Stimulated activated naive CD8-positive, alpha-beta T cell treated with anti-CD3 and anti-CD28 coated beads, Interleukin-15, Interleukin-2, amounts not matched to agents 100 ng/mL and 50 ng/mL, for 24 hours (primary cell): ENCODE results near the gene MAGI2.

ENCODE experiments used
- H3K27ac Mint-ChIP-seq: one replicate; pipeline ENCODE4 v1.8.0; 2021; ENCODE audit warnings: mild to moderate bottlenecking, mixed read lengths
- H3K27me3 Mint-ChIP-seq: one replicate; pipeline ENCODE4 v1.8.0; 2021; ENCODE audit warnings: mixed read lengths
- H3K36me3 Mint-ChIP-seq: one replicate; pipeline ENCODE4 v1.8.0; 2021; ENCODE audit warnings: low read depth, mixed read lengths
- H3K4me1 Mint-ChIP-seq: one replicate; pipeline ENCODE4 v1.8.0; 2021; ENCODE audit warnings: low read depth, mixed read lengths
- H3K4me3 Mint-ChIP-seq: one replicate; pipeline ENCODE4 v1.8.0; 2021; ENCODE audit warnings: mild to moderate bottlenecking, mixed read lengths
- H3K9me3 Mint-ChIP-seq: one replicate; pipeline ENCODE4 v1.8.0; 2021; ENCODE audit warnings: mixed read lengths

Gene MAGI2

GRCh38 chr7:78164459-78164858, 1289.0 kb downstream of the MAGI2 start:
- Mint-ChIP-seq H3K4me3 (no peak overlapping the region), H3K36me3 (no peaks in the 10 kb centered on the region), H3K4me1 (no peaks in the 10 kb centered on the region), H3K27me3 (peaks cover 4% of the 10 kb centered on the region), H3K27ac (no peak overlapping the region), H3K9me3 (no peaks in the 10 kb centered on the region)

GRCh38 chr7:78161781-78162180, 1291.7 kb downstream of the MAGI2 start:
- Mint-ChIP-seq H3K27me3 (peaks cover 4% of the 10 kb centered on the region), H3K36me3 (no peaks in the 10 kb centered on the region), H3K4me1 (no peaks in the 10 kb centered on the region), H3K27ac (no peak overlapping the region), H3K4me3 (no peak overlapping the region), H3K9me3 (no peaks in the 10 kb centered on the region)

- H3K4me1 Mint-ChIP-seq: no peaks in the 10 kb centered on the region
- no peaks in the 10 kb centered on the region for H3K36me3 Mint-ChIP-seq
- H3K4me3 Mint-ChIP-seq: no peak overlapping the region
- H3K9me3 Mint-ChIP-seq: no peaks in the 10 kb centered on the region
- no peak overlapping the region for H3K27ac Mint-ChIP-seq
- peaks cover 4% of the 10 kb centered on the region for H3K27me3 Mint-ChIP-seq
Observed at GRCh38 chr7:78159545-78159944, 1293.9 kb downstream of the MAGI2 start.

- no peaks in the 10 kb centered on the region for H3K4me1 Mint-ChIP-seq
Observed at GRCh38 chr7:78153285-78153684, 1300.2 kb downstream of the MAGI2 start.

GRCh38 chr7:78151229-78151628, 1302.2 kb downstream of the MAGI2 start:
- H3K4me1 Mint-ChIP-seq: no peaks in the 10 kb centered on the region
- no peaks in the 10 kb centered on the region for H3K9me3 Mint-ChIP-seq
- no peaks in the 10 kb centered on the region for H3K36me3 Mint-ChIP-seq
- no peak overlapping the region for H3K4me3 Mint-ChIP-seq
- no peak overlapping the region for H3K27ac Mint-ChIP-seq
- H3K27me3 Mint-ChIP-seq: peaks cover 8% of the 10 kb centered on the region

More at GRCh38 chr7:78153285-78153684, 1300.2 kb downstream of the MAGI2 start:
- Mint-ChIP-seq H3K27me3 (peaks cover 4% of the 10 kb centered on the region), H3K27ac (no peak overlapping the region), H3K36me3 (no peaks in the 10 kb centered on the region), H3K4me3 (no peak overlapping the region), H3K9me3 (no peaks in the 10 kb centered on the region)

- H3K27ac Mint-ChIP-seq: no peak overlapping the region
- H3K9me3 Mint-ChIP-seq: no peaks in the 10 kb centered on the region
- H3K4me3 Mint-ChIP-seq: no peak overlapping the region
- H3K4me1 Mint-ChIP-seq: no peaks in the 10 kb centered on the region
- H3K27me3 Mint-ChIP-seq: peaks cover 8% of the 10 kb centered on the region
- no peaks in the 10 kb centered on the region for H3K36me3 Mint-ChIP-seq
Observed at GRCh38 chr7:78149787-78150186, 1303.7 kb downstream of the MAGI2 start.

- Mint-ChIP-seq H3K9me3 (no peaks in the 10 kb centered on the region), H3K4me1 (no peaks in the 10 kb centered on the region), H3K27ac (no peak overlapping the region), H3K36me3 (no peaks in the 10 kb centered on the region), H3K27me3 (peaks cover 8% of the 10 kb centered on the region), H3K4me3 (no peak overlapping the region)
Observed at GRCh38 chr7:78148166-78148894, 1305.1 kb downstream of the MAGI2 start.

- no peaks in the 10 kb centered on the region for H3K4me1 Mint-ChIP-seq
- H3K27ac Mint-ChIP-seq: no peak overlapping the region
- H3K36me3 Mint-ChIP-seq: no peaks in the 10 kb centered on the region
- no peak overlapping the region for H3K4me3 Mint-ChIP-seq
- H3K27me3 Mint-ChIP-seq: peaks cover 8% of the 10 kb centered on the region
- H3K9me3 Mint-ChIP-seq: no peaks in the 10 kb centered on the region
Observed at GRCh38 chr7:78146546-78146945, 1306.9 kb downstream of the MAGI2 start.

- Mint-ChIP-seq H3K27me3 (peaks cover 13% of the 10 kb centered on the region), H3K4me1 (no peaks in the 10 kb centered on the region), H3K9me3 (no peaks in the 10 kb centered on the region), H3K4me3 (no peak overlapping the region), H3K27ac (no peak overlapping the region), H3K36me3 (no peaks in the 10 kb centered on the region)
Observed at GRCh38 chr7:78143661-78144060, 1309.8 kb downstream of the MAGI2 start.

GRCh38 chr7:78141522-78142281, 1311.8 kb downstream of the MAGI2 start:
- Mint-ChIP-seq H3K27me3 (peaks cover 9% of the 10 kb centered on the region), H3K27ac (no peak overlapping the region), H3K4me3 (no peak overlapping the region), H3K4me1 (no peaks in the 10 kb centered on the region), H3K9me3 (no peaks in the 10 kb centered on the region), H3K36me3 (no peaks in the 10 kb centered on the region)

GRCh38 chr7:78140109-78140508, 1313.4 kb downstream of the MAGI2 start:
- Mint-ChIP-seq H3K4me3 (no peak overlapping the region), H3K36me3 (no peaks in the 10 kb centered on the region), H3K27me3 (peaks cover 9% of the 10 kb centered on the region), H3K27ac (no peak overlapping the region), H3K4me1 (no peaks in the 10 kb centered on the region), H3K9me3 (no peaks in the 10 kb centered on the region)

GRCh38 chr7:78139335-78139734, 1314.1 kb downstream of the MAGI2 start:
- no peaks in the 10 kb centered on the region for H3K36me3 Mint-ChIP-seq
- no peak overlapping the region for H3K4me3 Mint-ChIP-seq
- H3K9me3 Mint-ChIP-seq: no peaks in the 10 kb centered on the region
- no peak overlapping the region for H3K27ac Mint-ChIP-seq
- peaks cover 9% of the 10 kb centered on the region for H3K27me3 Mint-ChIP-seq
- no peaks in the 10 kb centered on the region for H3K4me1 Mint-ChIP-seq

- no peak overlapping the region for H3K27ac Mint-ChIP-seq
- no peak overlapping the region for H3K4me3 Mint-ChIP-seq
- H3K4me1 Mint-ChIP-seq: no peaks in the 10 kb centered on the region
- no peaks in the 10 kb centered on the region for H3K36me3 Mint-ChIP-seq
- H3K27me3 Mint-ChIP-seq: peaks cover 4% of the 10 kb centered on the region
- no peaks in the 10 kb centered on the region for H3K9me3 Mint-ChIP-seq
Observed at GRCh38 chr7:78134774-78135173, 1318.7 kb downstream of the MAGI2 start.

GRCh38 chr7:78134256-78134655, 1319.2 kb downstream of the MAGI2 start:
- Mint-ChIP-seq H3K4me3 (no peak overlapping the region), H3K36me3 (no peaks in the 10 kb centered on the region), H3K4me1 (no peaks in the 10 kb centered on the region), H3K27me3 (peaks cover 4% of the 10 kb centered on the region), H3K9me3 (no peaks in the 10 kb centered on the region), H3K27ac (no peak overlapping the region)

GRCh38 chr7:78130446-78131215, 1322.8 kb downstream of the MAGI2 start:
- no peaks in the 10 kb centered on the region for H3K36me3 Mint-ChIP-seq
- H3K9me3 Mint-ChIP-seq: no peaks in the 10 kb centered on the region
- H3K27me3 Mint-ChIP-seq: peaks cover 15% of the 10 kb centered on the region
- no peak overlapping the region for H3K4me3 Mint-ChIP-seq
- no peaks in the 10 kb centered on the region for H3K4me1 Mint-ChIP-seq
- no peak overlapping the region for H3K27ac Mint-ChIP-seq
